NCI-H128 (cell line): Measurements from ENCODE around the gene ADPGK.
"Not testable (repeated sequence)": the region's sequence is repeated elsewhere in the genome, so short reads cannot be mapped to it uniquely, and the experiment has no call there.

Source experiments
- DNase-seq: peaks from one replicate; lab custom pipeline; 2025; ENCODE audit not compliant: unreplicated experiment; lab: John Stamatoyannopoulos, UW

Gene ADPGK

GRCh38 chr15:72751751-72752455 is 31.7 kb downstream of the ADPGK start:
- no peak for DNase-seq

GRCh38 chr15:72749700-72750099 is 33.9 kb downstream of the ADPGK start:
- DNase-seq, result no peak

GRCh38 chr15:72740219-72740618 is 43.3 kb downstream of the ADPGK start:
- no peak for DNase-seq

- DNase-seq, result no peak
Observed at GRCh38 chr15:72737723-72738122, 45.8 kb downstream of the ADPGK start.

- no peak for DNase-seq
Observed at GRCh38 chr15:72737061-72737460, 46.5 kb downstream of the ADPGK start.

GRCh38 chr15:72735111-72735510 is 48.4 kb downstream of the ADPGK start:
- DNase-seq, result no peak

- no peak for DNase-seq
Observed at GRCh38 chr15:72733941-72734738, 49.4 kb downstream of the ADPGK start.

GRCh38 chr15:72732516-72732915 is 51.0 kb downstream of the ADPGK start:
- no peak for DNase-seq

GRCh38 chr15:72732086-72732485 is 51.5 kb downstream of the ADPGK start:
- no peak for DNase-seq

GRCh38 chr15:72728821-72729220 is 54.7 kb downstream of the ADPGK start:
- no peak for DNase-seq

GRCh38 chr15:72728249-72728648 is 55.3 kb downstream of the ADPGK start:
- not testable (repeated sequence) for DNase-seq

GRCh38 chr15:72727154-72727553 is 56.4 kb downstream of the ADPGK start:
- DNase-seq, result no peak

- not testable (repeated sequence) for DNase-seq
Observed at GRCh38 chr15:72725851-72726250, 57.7 kb downstream of the ADPGK start.

- no peak for DNase-seq
Observed at GRCh38 chr15:72725446-72725845, 58.1 kb downstream of the ADPGK start.

- no peak for DNase-seq
Observed at GRCh38 chr15:72724028-72724427, 59.5 kb downstream of the ADPGK start.

GRCh38 chr15:72722071-72722696 is 61.4 kb downstream of the ADPGK start:
- DNase-seq, result peak; percentile 9

- DNase-seq, result not testable (repeated sequence)
Observed at GRCh38 chr15:72708551-72709303, 74.8 kb downstream of the ADPGK start.

- DNase-seq, result no peak
Observed at GRCh38 chr15:72706266-72706665, 77.3 kb downstream of the ADPGK start.
